GM06990 (cell line): ENCODE results near the gene ARL5C.

ENCODE experiments used
- DNase-seq: peaks from one replicate; pipeline ENCODE4 v3.0.0-alpha.2; 2011; ENCODE audit not compliant: insufficient read length; ENCODE audit errors: extremely low read depth
- H3K27me3 ChIP-seq: replicated peaks from 2 replicates; pipeline ENCODE4 v1.6.0; 2011; ENCODE audit warnings: low read length; ENCODE audit not compliant: control insufficient read depth, insufficient read depth
- H3K36me3 ChIP-seq: 2 replicates; pipeline ENCODE4 v1.5.1; 2011; ENCODE audit warnings: low read length; ENCODE audit not compliant: control insufficient read depth, insufficient read depth
- H3K4me3 ChIP-seq: replicated peaks from 2 replicates; pipeline ENCODE4 v1.5.1; 2011; ENCODE audit warnings: low read depth, mild to moderate bottlenecking, control low read depth, low read length
- CTCF ChIP-seq: IDR thresholded peaks from 2 replicates; pipeline ENCODE4 v1.5.1; 2011; ENCODE audit warnings: low read length, control low read depth, mild to moderate bottlenecking, inconsistent platforms; ENCODE audit not compliant: insufficient read depth, poor library complexity, severe bottlenecking

ARL5C gene

DNA sequence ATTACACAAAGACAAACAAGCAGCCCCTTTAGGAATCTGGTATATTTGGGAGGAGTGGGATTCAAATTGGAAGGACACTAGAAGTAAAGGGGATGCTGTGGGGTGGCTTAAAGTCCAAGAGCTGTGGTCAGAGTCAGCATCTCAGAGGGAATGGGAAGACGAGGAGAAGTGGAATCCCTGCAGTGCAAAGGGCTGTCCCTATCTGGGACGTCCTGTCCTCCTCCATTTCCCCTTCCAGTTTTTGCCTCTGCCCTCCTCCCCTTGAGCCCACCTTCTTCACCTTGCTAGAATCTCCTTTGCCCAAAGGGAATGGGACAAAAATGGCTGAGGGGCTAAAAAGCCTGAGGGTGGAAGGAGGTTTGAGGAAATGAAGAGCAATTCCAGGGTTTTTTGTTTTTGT is 10.3 kb downstream of the ARL5C start:
- no peak for DNase-seq
- TF ChIP-seq CTCF, result no peak
- Histone ChIP-seq H3K4me3 (no peak overlapping the region), H3K27me3 (peaks cover 2% of the 10 kb centered on the region), H3K36me3 (no peaks in the 10 kb centered on the region)

DNA sequence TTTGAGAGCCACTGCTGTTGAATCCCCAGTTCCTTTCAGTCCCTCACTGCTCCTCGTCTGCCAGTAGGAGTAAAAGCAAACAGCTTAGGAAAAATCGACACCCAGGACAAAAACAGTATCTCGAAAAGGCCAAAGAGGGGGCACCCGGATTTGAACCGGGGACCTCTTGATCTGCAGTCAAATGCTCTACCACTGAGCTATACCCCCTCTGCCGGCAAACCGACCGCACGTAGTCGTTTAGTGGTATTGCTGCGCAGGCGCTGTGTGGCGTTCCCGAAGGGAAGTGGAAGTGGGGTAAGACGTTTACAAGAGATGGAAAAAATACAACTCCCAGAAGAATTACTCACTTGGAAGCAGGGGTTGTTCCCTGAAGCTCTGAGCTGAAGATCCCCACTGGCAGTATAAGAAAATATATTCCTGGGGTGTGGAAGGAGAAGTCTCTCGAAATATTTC is 12.3 kb downstream of the ARL5C start:
- Histone ChIP-seq H3K36me3 (no peaks in the 10 kb centered on the region), H3K4me3 (peak overlapping the region; percentile 83), H3K27me3 (peaks cover 3% of the 10 kb centered on the region)
- DNase-seq, result peak; percentile 81
- TF ChIP-seq CTCF, result no peak

- no peak for TF ChIP-seq CTCF
- H3K27me3 ChIP-seq, result peaks cover 3% of the 10 kb centered on the region
- no peaks in the 10 kb centered on the region for H3K36me3 ChIP-seq
- H3K4me3 ChIP-seq, result no peak overlapping the region
- DNase-seq, result no peak
Observed at GRCh38 chr17:39151943-39152818, 13.8 kb downstream of the ARL5C start.

- no peak for DNase-seq
- H3K27me3 ChIP-seq, result peaks cover 3% of the 10 kb centered on the region
- no peak for TF ChIP-seq CTCF
- H3K36me3 ChIP-seq, result no peaks in the 10 kb centered on the region
- no peak within 1 kb of the TSS for H3K4me3 ChIP-seq
Observed at GRCh38 chr17:39151150-39151942, 14.6 kb downstream of the ARL5C start, which contains the start of gene PLXDC1. PLXDC1 (minus strand) TSS chr17:39151637; CDS start chr17:39151437, 200 bp downstream.

DNA sequence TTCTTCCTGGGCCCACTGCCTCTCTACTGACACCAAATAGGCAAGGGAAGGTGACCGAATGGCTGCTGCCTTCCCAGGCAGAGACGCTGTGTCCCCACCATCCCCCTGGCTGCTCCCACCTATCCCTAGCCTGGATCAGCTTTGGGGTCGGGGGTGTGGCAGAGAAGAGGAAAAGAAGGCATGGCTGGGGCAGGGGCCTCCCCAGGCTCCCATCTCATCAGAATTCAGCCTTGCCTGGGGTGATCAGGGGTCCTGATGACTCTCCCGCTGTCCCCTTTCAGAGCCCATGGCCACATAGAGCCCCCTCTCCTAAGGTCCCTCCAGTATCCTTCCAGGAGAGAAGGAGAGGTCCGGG is 15.2 kb downstream of the ARL5C start:
- DNase-seq, result no peak
- Histone ChIP-seq H3K36me3 (no peaks in the 10 kb centered on the region), H3K27me3 (peaks cover 3% of the 10 kb centered on the region), H3K4me3 (no peak overlapping the region)
- no peak for TF ChIP-seq CTCF
